Neural progenitor cell (in vitro differentiated cells): ENCODE data around the gene IPPK. TPM values are rescaled to one million over a fixed set of nuclear protein-coding genes. Genes with fewer than 3 reads are reported as not detected.

ENCODE experiments used
- DNase-seq: peaks from one replicate; pipeline ENCODE4 v3.0.0-alpha.2; 2016; ENCODE audit warnings: low spot score
- H2AFZ ChIP-seq: fragments of 200-600 bp; sonication (generic); replicated peaks from 2 replicates; pipeline ENCODE4 v1.6.1; 2016; ENCODE audit warnings: antibody characterized with exemption
- H3F3A ChIP-seq: fragments of 200-600 bp; sonication (generic); 2 replicates; pipeline ENCODE4 v1.6.1; 2016; ENCODE audit warnings: antibody characterized with exemption, low read depth
- H3K27ac ChIP-seq: fragments of 200-600 bp; sonication (generic); 2 replicates; pipeline ENCODE4 v1.5.1; 2016; ENCODE audit warnings: mild to moderate bottlenecking
- H3K27me3 ChIP-seq: fragments of 200-600 bp; sonication (generic); 2 replicates; pipeline ENCODE4 v1.6.1; 2016; ENCODE audit warnings: mild to moderate bottlenecking, moderate library complexity
- H3K36me3 ChIP-seq: fragments of 200-600 bp; sonication (generic); 2 replicates; pipeline ENCODE4 v1.5.1; 2016
- H3K4me1 ChIP-seq: fragments of 200-600 bp; sonication (generic); 2 replicates; pipeline ENCODE4 v1.6.1; 2016; ENCODE audit warnings: mixed run types
- H3K4me2 ChIP-seq: fragments of 200-600 bp; sonication (generic); 2 replicates; pipeline ENCODE4 v1.6.1; 2016
- H3K4me3 ChIP-seq: fragments of 200-600 bp; sonication (generic); 2 replicates; pipeline ENCODE4 v1.5.1; 2016
- H3K79me2 ChIP-seq: fragments of 200-600 bp; sonication (generic); 2 replicates; pipeline ENCODE4 v1.6.1; 2016; ENCODE audit warnings: low read depth
- H3K9ac ChIP-seq: fragments of 200-600 bp; sonication (generic); 2 replicates; pipeline ENCODE4 v1.6.1; 2016
- H3K9me3 ChIP-seq: fragments of 200-600 bp; sonication (generic); 2 replicates; pipeline ENCODE4 v1.5.1; 2016; ENCODE audit warnings: low read depth
- H4K20me1 ChIP-seq: fragments of 200-600 bp; sonication (generic); 2 replicates; pipeline ENCODE4 v1.6.1; 2016; ENCODE audit warnings: low read depth
- H3K27ac Mint-ChIP-seq: 3 replicates; pipeline ENCODE4 v1.8.0; 2021; ENCODE audit warnings: mixed read lengths
- H3K27me3 Mint-ChIP-seq: 2 replicates; pipeline ENCODE4 v1.8.0; 2022; ENCODE audit warnings: low read depth, mild to moderate bottlenecking, inconsistent platforms, moderate library complexity, mixed read lengths; ENCODE audit not compliant: insufficient read depth
- H3K36me3 Mint-ChIP-seq: 3 replicates; pipeline ENCODE4 v1.8.0; 2021; ENCODE audit warnings: mixed read lengths
- H3K4me1 Mint-ChIP-seq: 3 replicates; pipeline ENCODE4 v1.8.0; 2021; ENCODE audit warnings: mixed read lengths
- H3K4me3 Mint-ChIP-seq: 3 replicates; pipeline ENCODE4 v1.8.0; 2021; ENCODE audit warnings: mild to moderate bottlenecking, moderate library complexity, mixed read lengths
- H3K9me3 Mint-ChIP-seq: 3 replicates; pipeline ENCODE4 v1.8.0; 2020; ENCODE audit warnings: mixed read lengths
- EZH2 ChIP-seq: fragments of 200-600 bp; sonication (generic); IDR thresholded peaks from 2 replicates; pipeline ENCODE4 v1.6.1; 2017; ENCODE audit warnings: antibody characterized with exemption, mild to moderate bottlenecking, moderate library complexity
- EZH2phosphoT487 ChIP-seq: fragments of 200-600 bp; sonication (generic); IDR thresholded peaks from 2 replicates; pipeline ENCODE4 v1.6.1; 2017; ENCODE audit warnings: antibody characterized with exemption
- total RNA-seq: library from RNA; depleted of rRNA; stranded (reverse); fragments of >200 nt; gene quantifications from 2 replicates; pipeline ENCODE4 v1.2.3, GENCODE V29; 2015; ENCODE audit warnings: low replicate concordance
- TF ChIP-seq, protein P1 (sequence below): fragments of 200-600 bp; sonication (generic); IDR thresholded peaks from 2 replicates; pipeline ENCODE4 v1.5.1; 2017; ENCODE audit warnings: antibody characterized with exemption, mild to moderate bottlenecking

IPPK gene
- total RNA-seq, 1 donor from 2014 or later: 16.8 TPM

DNA sequence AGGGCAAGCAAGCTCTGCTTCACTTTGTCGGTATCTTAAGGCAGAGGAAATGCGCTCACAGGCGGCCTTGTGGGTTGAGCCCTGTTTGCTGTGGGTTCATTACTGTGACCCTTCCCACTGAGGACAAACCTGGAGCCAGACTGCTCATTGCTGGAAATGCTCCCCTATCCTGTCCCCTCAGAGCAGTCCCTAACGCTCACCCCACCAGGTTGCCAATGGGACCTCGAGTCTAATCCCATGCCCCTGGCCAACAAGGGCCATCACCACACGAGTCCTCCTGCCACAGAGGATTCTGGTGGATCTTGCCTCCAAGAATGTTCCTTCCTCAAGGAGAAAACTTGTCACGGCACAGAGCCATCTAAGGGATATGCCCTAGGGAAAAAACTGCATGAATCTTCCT lies 14.6 kb downstream of the IPPK start:
- H3K27ac Mint-ChIP-seq: no peak overlapping the region
- peaks cover 35% of the 10 kb centered on the region for H4K20me1 ChIP-seq
- H3K36me3 ChIP-seq: no peaks in the 10 kb centered on the region

DNA sequence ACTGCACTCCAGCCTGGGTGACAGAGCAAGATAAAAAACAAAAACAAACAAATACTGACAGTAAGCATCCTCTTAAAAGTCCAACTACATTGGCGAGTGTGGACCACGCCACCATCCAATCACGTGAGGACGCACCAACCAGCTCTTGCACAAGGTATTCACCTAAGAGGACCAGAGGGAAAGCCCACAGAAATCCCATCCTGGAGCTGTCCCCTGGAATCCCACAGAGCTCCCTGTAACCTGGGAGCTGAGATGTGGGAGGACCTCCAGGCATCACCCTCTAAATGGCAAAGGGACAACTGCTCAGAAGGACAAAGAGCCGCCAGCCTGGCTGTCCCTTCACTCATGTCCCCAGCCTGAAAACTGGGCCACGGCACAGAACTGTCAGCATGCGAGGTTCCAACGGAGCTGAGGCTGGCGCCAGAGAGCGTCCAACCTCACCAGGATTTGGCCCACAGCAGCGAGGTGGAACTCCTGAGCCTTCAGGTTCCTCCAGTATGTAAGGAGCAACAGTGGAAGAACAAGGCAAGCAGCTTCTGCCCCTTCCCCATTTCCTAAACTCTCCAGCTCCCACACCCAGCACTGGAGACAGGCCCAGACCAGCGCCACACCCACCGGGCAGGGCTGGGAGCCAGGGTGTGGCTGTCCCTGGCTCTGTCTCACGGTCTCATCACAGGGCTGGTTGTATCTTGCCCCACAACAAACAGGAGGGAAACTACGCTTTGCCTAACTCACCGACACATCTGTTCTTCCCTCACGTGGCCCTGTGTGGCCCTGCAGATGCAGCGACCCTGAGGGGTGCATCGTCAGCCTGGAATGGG lies 15.2 kb downstream of the IPPK start:
- Histone ChIP-seq H3K4me2 (no peak overlapping the region), H3K27me3 (no peaks in the 10 kb centered on the region), H3F3A (no peaks in the 10 kb centered on the region), H3K36me3 (no peaks in the 10 kb centered on the region), H3K4me3 (no peak overlapping the region), H3K9me3 (no peaks in the 10 kb centered on the region), H3K4me1 (peaks cover 8% of the 10 kb centered on the region), H3K9ac (no peak overlapping the region), H4K20me1 (peaks cover 28% of the 10 kb centered on the region), H3K27ac (no peak overlapping the region), H3K79me2 (peaks cover 7% of the 10 kb centered on the region), H2AFZ (no peak overlapping the region)
- Mint-ChIP-seq H3K36me3 (peaks cover 13% of the 10 kb centered on the region), H3K27ac (no peak overlapping the region), H3K9me3 (no peaks in the 10 kb centered on the region), H3K4me1 (peaks cover 4% of the 10 kb centered on the region), H3K27me3 (peaks cover 2% of the 10 kb centered on the region), H3K4me3 (no peak overlapping the region)
- DNase-seq: no peak
- TF ChIP-seq EZH2 (no peak), EZH2phosphoT487 (no peak)
- TF ChIP-seq, protein P1, sequence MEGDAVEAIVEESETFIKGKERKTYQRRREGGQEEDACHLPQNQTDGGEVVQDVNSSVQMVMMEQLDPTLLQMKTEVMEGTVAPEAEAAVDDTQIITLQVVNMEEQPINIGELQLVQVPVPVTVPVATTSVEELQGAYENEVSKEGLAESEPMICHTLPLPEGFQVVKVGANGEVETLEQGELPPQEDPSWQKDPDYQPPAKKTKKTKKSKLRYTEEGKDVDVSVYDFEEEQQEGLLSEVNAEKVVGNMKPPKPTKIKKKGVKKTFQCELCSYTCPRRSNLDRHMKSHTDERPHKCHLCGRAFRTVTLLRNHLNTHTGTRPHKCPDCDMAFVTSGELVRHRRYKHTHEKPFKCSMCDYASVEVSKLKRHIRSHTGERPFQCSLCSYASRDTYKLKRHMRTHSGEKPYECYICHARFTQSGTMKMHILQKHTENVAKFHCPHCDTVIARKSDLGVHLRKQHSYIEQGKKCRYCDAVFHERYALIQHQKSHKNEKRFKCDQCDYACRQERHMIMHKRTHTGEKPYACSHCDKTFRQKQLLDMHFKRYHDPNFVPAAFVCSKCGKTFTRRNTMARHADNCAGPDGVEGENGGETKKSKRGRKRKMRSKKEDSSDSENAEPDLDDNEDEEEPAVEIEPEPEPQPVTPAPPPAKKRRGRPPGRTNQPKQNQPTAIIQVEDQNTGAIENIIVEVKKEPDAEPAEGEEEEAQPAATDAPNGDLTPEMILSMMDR: no peak

More for the DNA sequence above, 14.6 kb downstream of the IPPK start:
- Mint-ChIP-seq H3K4me1 (peaks cover 10% of the 10 kb centered on the region), H3K27me3 (peaks cover 2% of the 10 kb centered on the region), H3K36me3 (peaks cover 12% of the 10 kb centered on the region), H3K4me3 (no peak overlapping the region), H3K9me3 (no peaks in the 10 kb centered on the region)
- no peak overlapping the region for H3K9ac ChIP-seq
- no peak overlapping the region for H3K4me2 ChIP-seq
- no peaks in the 10 kb centered on the region for H3K9me3 ChIP-seq
- H3K79me2 ChIP-seq: peaks cover 7% of the 10 kb centered on the region
- no peak overlapping the region for H3K4me3 ChIP-seq
- peaks cover 5% of the 10 kb centered on the region for H3F3A ChIP-seq
- no peaks in the 10 kb centered on the region for H3K27me3 ChIP-seq
- no peak for DNase-seq
- no peak overlapping the region for H2AFZ ChIP-seq
- TF ChIP-seq, protein P1: no peak
- TF ChIP-seq EZH2 (no peak), EZH2phosphoT487 (no peak)
- no peak overlapping the region for H3K27ac ChIP-seq
- peaks cover 14% of the 10 kb centered on the region for H3K4me1 ChIP-seq

DNA sequence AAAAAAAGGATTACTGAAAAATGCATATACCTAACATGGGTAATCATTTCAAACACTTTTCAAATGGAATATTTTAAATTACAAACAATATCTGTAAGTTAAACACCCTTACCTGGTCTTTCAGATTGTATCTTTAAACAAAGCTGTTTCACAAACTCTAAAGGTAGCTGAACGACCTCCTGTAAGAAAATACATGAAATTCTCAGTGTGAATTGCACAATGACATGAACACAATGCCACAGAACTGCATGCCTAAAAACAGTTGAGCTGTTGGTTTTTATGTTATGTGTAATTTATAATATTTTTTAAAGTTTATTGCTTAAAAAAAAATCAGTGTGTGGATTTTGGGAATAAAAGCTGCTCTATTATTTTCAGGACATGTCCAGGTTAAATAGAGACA lies 17.5 kb downstream of the IPPK start:
- TF ChIP-seq EZH2: no peak
- TF ChIP-seq EZH2phosphoT487: no peak
- TF ChIP-seq, protein P1: no peak
- DNase-seq: no peak
- no peaks in the 10 kb centered on the region for H3K27me3 ChIP-seq
- no peak overlapping the region for H2AFZ ChIP-seq
- peaks cover 19% of the 10 kb centered on the region for H3K36me3 Mint-ChIP-seq
- H3K27ac ChIP-seq: no peak overlapping the region
- no peaks in the 10 kb centered on the region for H3K4me1 Mint-ChIP-seq
- H3K36me3 ChIP-seq: peaks cover under 1% of the 10 kb centered on the region
- peaks cover 2% of the 10 kb centered on the region for H3K27me3 Mint-ChIP-seq
- H3K4me2 ChIP-seq: no peak overlapping the region
- H3F3A ChIP-seq: no peaks in the 10 kb centered on the region
- no peaks in the 10 kb centered on the region for H3K9me3 Mint-ChIP-seq
- no peaks in the 10 kb centered on the region for H3K9me3 ChIP-seq
- H3K4me3 ChIP-seq: no peak overlapping the region
- H3K4me3 Mint-ChIP-seq: no peak overlapping the region
- H3K79me2 ChIP-seq: no peaks in the 10 kb centered on the region
- no peak overlapping the region for H3K27ac Mint-ChIP-seq
- no peaks in the 10 kb centered on the region for H3K4me1 ChIP-seq
- peaks cover 7% of the 10 kb centered on the region for H4K20me1 ChIP-seq
- H3K9ac ChIP-seq: no peak overlapping the region
